SU-DHL-6 (cell line): Measurements from ENCODE around the gene SLTM.

Experiments used
- CTCF ChIP-seq: fragments of 200-600 bp; sonication (generic); IDR thresholded peaks from one replicate; pipeline ENCODE4 v1.5.1; 2017; ENCODE audit warnings: antibody characterized with exemption, mild to moderate bottlenecking, low read length, moderate library complexity; ENCODE audit not compliant: insufficient read depth, poor library complexity, severe bottlenecking
- EZH2phosphoT487 ChIP-seq: fragments of 200-600 bp; sonication (generic), shearing (Covaris generic); conservative IDR thresholded peaks from 2 replicates; pipeline ENCODE4 v1.6.1; 2018; ENCODE audit warnings: mild to moderate bottlenecking, antibody characterized with exemption, low read length, moderate library complexity, mixed read lengths

GRCh38 chr15:58919232-58919631 lies 14.2 kb downstream of the SLTM start:
- TF ChIP-seq CTCF, result no peak
- no peak for TF ChIP-seq EZH2phosphoT487
